SH-SY5Y (cell line): ENCODE data around the gene RABL6.

ENCODE experiments used
- GATA2 ChIP-seq: IDR thresholded peaks from 2 replicates; pipeline ENCODE4 v1.6.1; 2011; ENCODE audit warnings: mild to moderate bottlenecking, low read depth, low read length
- GATA3 ChIP-seq: IDR thresholded peaks from 2 replicates; pipeline ENCODE4 v1.6.1; 2011; ENCODE audit warnings: low read depth, mild to moderate bottlenecking, low read length, moderate library complexity

Gene RABL6

DNA sequence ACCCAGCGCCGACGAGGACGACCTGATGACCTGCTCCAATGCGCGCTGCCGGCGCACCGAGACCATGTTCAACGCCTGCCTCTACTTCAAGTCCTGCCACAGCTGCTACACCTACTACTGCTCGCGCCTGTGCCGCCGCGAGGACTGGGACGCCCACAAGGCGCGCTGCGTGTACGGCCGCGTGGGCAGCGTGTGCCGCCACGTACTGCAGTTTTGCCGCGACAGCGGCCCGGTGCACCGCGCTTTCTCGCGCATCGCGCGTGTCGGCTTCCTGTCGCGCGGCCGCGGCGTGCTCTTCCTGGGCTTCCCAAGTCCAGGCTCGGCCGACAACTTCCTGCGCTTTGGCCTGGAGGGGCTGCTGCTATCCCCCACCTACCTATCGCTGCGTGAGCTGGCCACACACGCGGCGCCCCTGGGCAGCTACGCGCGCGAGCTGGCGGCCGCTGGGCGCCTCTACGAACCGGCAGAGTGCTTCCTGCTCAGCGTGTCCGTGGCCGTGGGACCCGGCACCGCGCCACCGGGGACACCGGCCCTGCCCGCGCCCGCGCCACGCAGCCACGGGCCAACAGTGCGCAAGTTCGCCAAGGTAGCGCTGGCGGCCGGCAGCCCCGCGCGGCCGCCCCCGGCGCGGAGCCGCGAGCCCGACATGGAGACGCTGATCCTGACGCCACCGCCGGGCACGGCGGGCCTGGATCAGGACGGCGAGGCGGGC, 38.8 kb downstream of the RABL6 start:
- TF ChIP-seq GATA2 (no peak), GATA3 (no peak)

DNA sequence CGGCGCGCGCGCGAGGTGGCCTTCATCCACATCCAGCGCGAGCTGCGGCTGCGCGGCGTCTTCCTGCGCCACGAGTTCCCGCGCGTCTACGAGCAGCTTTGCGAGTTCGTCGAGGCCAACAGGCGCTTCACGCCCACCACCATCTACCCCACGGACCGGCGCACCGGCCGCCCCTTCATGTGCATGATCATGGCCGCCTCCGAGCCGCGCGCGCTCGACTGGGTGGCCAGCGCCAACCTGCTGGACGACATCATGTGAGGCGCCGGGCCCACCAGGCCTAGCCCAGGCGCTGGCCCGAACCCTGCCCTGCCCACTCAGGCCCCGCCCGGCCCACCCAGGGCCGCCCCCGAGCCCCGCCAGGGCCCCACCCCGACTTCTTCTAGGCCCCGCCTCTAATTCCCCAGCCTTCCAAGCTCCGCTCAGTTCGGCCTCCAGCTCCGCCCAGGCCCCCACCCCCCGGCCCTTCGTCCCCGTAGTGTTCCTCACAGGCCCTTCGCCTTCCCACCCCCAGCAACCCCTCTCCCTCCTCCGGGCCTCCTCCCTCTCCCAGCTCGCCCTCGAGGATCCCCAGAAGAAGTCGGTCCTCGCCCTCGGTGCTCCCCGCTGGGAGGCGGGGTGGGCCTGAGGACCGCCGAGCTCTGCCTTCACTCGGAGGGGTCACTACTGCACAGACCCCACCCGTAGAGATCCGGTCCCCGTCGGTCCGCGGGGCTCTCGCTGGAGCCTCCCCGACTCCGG, 39.5 kb downstream of the RABL6 start:
- TF ChIP-seq GATA3 (no peak), GATA2 (no peak)

DNA sequence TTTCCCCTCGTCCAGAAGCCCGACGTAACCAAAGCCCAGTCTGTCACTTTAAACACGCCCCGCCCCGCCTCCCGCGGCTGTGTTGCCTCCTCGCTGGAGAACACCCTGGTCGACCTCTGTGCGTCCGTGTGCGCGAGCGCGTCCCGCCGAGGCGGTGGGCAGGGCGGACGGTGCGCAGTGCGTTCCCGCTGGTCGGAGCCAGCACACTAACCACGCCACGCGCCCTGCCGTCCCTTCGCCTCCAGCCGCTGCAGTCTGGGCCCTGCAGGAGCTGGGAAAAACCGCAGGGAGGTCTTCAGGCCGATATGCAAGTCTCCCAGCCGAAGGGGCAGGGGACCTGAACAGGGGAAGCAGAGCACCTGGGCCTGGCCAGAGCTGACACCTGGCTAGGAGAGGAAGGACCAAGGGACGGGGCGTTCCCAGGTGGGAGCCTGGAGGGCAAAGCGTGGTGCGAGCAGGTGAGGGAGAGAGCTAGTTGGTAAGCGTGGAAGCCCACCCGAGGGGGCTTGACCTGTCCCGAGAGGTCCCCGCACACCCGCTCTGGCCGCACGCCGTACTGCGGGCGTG, 40.2 kb downstream of the RABL6 start:
- TF ChIP-seq GATA2 (no peak), GATA3 (no peak)

DNA sequence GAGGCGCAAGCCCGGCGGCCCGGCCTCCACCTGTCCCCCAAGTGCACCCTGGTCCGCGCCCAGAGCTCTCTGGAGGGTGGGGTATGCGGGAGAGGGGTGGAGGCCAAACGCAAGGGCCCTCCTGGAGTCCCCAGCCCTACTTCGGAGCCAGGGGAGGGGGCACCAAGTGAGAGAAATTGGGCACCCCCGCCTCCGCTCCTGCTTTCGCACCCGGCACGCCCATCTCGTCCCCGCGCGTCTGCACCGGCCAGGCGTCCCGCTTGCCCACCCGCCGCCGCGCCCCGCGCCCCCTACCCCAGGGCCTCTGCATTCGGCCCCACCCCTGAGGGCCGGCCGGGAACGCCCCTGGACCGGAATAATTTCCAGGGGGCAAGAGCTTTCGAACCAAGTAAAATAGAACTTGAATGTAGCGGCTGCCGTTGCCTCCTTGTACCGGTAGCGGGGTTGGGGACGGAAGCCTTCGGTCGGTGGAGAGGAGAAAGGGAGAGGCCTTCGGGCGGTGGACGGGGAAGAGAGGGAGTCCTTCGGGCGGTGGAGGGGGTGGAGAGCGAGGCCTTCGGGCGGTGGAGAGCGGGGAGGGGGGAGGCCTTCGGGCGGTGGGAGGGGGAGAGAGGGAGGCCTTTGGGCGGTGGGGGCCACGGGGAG, 40.8 kb downstream of the RABL6 start:
- no peak for TF ChIP-seq GATA3
- TF ChIP-seq GATA2: no peak

DNA sequence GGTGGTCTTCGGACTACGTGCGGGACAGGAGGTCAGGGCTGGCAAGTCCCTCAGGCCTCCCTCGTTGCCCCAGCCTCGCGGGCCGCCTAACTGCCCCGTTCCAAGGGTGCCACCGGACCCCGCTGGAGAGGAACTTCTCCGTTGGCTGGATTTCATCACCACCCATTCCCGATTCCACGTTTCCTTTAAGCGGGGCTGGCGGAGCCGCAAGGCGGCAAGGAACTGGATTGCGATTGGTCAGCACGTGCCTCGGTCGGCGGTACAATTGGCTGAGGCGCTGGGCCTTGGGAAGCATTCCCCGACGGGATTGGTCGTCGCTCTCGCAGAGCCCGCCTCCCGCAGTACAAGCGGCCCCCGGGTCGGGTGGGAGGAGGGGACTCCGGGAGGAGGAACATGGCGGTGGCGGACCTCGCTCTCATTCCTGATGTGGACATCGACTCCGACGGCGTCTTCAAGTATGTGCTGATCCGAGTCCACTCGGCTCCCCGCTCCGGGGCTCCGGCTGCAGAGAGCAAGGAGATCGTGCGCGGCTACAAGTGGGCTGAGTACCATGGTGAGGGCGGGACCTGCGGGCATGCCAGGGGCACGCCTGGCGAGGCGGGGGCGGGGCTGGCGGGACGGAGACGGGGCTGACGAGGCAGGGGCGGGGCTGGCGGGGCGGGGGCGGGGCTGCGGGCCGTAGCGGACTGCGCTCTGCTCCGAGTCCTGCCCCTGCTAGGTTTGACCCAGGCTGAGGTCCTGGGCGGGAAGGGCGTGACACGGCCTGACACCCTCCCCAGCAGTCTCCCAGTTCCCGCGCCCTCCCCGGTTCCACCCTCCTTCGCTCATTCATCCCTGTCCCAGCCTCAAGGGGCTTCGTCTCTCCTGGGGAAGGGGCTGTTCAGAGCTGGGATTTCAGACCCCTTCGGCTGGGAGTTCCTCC, 41.6 kb downstream of the RABL6 start, which contains the start of gene PHPT1:
TSS of gene PHPT1 (plus strand) at position 372 of the 922 bp plus-strand sequence. CDS start at position 394, 22 bp downstream.
- no peak for TF ChIP-seq GATA3
- TF ChIP-seq GATA2: no peak; the same call in 1 of the 2 replicates

DNA sequence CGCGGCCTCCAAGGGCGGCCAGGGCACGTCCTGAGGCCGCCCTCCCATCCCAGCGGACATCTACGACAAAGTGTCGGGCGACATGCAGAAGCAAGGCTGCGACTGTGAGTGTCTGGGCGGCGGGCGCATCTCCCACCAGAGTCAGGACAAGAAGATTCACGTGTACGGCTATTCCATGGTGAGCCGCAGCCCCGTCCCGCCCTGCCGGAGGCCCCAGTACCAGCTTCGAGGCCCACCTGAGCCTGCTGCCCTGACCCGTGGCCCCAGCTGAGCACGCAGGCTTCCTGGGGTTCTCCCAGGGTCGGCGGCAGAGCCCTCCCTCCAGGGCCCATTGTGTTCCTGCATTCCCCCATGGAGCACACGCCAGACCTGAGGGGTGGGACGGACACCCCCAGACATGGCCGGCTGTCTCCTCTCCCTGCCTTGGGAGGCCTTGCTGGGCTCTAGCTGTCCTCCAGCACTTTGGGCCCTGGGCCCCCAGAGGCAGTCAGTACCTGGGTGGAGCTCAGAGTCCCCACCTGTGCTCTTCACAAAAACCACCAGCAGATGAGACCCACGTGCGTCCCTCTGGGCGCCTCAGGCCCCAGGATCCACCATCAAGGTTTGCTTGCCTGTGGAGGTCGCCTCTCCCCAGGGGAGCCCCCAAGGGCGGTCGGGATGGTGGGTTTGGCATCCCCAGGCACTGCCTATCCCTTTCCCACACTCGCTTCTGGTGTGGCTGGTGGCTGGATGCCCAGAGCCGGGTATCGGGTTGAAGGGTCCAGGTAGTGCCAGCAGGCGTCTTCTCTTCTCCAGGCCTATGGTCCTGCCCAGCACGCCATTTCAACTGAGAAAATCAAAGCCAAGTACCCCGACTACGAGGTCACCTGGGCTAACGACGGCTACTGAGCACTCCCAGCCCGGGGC, 42.5 kb downstream of the RABL6 start:
- TF ChIP-seq GATA3: no peak
- TF ChIP-seq GATA2: no peak

DNA sequence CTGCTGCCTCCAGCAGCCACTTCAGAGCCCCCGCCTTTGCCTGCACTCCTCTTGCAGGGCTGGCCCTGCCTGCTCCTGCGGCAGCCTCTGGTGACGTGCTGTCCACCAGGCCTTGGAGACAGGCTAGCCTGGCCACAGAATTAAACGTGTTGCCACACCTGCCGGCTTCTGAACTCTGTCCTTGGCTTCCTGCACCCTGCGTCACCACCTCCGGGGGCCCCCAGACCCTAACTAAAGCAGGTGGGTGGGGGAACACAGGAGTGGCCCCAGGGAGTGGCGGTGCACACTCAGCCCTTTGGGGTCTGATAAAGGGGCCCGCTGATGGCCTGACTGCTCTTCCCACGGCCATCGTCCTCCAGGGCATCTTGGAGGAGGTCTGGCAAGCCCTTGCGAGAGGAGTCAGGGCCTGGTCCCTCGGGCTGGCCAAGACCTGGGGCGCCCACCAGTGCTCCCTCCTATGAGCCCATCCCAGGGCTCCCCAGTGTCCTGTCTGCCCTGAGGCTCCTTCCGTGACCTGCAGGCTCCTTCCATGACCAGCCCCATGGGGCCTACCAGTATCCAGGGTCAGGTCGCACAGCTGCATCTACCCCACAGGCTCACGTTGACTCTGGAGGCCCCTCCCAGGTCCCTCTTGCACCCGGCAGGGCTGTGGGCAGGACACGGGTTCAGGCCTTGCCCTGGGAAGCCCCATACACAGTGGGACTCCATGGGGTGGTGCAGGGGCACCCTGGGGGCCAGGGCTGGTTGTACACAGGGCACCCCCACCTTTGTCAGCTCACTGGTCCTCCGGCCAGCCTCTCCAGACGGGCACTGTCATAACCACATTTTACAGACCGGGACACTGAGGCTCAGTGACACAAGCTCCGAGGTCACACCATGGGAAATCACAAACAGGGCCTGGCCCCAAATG, 43.4 kb downstream of the RABL6 start:
- TF ChIP-seq GATA3 (no peak), GATA2 (no peak)

DNA sequence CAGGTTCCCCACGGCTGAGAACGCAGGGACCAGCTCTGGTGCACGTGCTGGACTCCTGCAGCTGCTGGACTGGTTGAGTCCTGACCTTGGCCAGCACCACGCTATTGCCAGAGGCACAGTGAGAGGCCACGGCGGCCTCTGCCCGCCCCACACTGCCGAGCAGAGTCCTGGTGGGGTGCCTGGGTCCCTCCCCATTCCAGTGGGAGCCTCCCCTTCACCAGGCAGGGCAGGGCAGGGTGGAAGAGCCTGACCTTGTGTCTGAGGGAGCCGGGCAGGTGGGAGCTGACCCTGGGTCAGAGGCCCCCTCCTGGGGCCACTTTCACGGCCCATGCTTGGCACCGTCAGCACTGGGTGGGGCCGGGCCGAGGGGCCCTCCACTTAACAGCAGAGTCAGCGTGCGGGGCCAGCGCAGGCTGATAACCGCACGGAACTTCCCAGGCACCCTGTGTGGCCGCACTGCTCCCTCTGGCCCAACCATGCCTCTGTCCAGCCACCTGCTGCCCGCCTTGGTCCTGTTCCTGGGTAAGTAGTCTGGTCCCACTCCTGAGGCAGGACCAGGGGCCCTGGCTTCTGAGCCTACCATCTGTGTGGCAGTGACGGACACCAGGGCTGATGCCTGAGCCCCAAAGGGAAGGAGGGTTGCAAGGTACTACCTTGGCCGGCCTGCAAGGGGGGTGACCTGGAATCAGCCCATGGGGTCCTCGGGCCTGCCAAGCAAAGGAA, 44.4 kb downstream of the RABL6 start, which contains the start of gene MAMDC4:
TSS of gene MAMDC4 (plus strand) at position 406 of the 723 bp plus-strand sequence. CDS start at position 477, 71 bp downstream.
- TF ChIP-seq GATA3 (no peak), GATA2 (no peak)

DNA sequence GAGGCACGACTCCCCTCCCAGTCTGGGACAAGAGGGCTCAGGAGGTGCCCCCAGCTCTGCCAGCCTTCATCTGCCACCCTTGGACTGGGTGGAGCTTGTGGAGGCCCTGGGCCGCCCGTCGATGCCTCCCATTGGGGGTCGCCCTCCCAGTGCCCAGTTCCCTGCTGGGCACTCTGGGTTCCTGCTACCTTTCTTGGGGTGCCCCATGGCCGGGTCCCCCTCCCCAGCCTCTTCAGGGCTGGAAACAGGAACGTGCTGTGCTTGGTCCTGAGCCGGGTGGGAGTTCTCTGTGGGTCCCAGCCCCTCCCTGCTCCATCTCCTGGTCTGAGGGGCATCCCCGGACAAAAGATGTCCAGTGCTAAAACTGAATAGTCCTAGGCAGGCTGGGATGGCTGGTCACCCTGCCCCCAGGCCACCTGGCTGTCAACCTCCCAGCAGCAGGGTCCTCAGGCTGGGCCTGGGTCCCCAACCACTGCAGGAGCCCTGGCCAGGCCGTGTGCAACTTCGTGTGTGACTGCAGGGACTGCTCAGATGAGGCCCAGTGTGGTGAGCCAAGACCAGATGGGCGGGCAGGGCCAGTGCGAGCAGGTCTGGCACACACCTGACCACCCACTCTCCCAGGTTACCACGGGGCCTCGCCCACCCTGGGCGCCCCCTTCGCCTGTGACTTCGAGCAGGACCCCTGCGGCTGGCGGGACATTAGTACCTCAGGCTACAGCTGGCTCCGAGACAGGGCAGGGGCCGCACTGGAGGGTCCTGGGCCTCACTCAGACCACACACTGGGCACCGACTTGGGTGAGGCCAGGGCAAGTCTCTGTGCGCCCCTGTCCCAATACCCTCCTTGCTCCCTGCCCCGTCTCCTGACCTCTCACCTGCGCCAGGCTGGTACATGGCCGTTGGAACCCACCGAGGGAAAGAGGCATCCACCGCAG, 45.2 kb downstream of the RABL6 start:
- TF ChIP-seq GATA2 (no peak), GATA3 (no peak)

DNA sequence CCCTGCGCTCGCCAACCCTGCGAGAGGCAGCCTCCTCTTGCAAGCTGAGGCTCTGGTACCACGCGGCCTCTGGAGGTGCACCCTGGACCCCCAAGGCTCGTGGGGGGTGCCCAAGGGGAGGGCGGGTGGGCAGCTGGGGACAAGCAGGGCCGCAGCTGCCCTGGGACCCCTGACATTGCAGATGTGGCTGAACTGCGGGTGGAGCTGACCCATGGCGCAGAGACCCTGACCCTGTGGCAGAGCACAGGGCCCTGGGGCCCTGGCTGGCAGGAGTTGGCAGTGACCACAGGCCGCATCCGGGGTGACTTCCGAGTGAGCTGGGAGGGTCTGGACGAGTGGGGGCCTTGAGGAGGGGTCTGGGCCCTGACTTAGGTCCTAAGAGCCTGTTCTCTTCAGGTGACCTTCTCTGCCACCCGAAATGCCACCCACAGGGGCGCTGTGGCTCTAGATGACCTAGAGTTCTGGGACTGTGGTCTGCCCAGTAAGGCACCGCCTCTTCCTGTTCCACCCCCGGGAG, 45.9 kb downstream of the RABL6 start:
- TF ChIP-seq GATA2 (no peak), GATA3 (no peak)
